DND-41 (cell line): ENCODE measurements around the gene TGFBR2.

Experiments used
- ATAC-seq: fragments of 200-7000 bp; cut with Tn5 transposase; 3 replicates; pipeline ENCODE4 v1.9.1; 2021; ENCODE audit warnings: low read depth; ENCODE audit not compliant: insufficient read depth
- DNase-seq: peaks from one replicate; pipeline ENCODE4 v3.0.0-alpha.2; 2020
- H2AFZ ChIP-seq: 2 replicates; pipeline ENCODE4 v1.6.0; 2012; ENCODE audit warnings: low read depth, low read length
- H3K27ac ChIP-seq: 2 replicates; pipeline ENCODE4 v1.5.1; 2012; ENCODE audit warnings: low read length, inconsistent platforms
- H3K27me3 ChIP-seq: fragments of 200-600 bp; sonication (generic); 2 replicates; pipeline ENCODE4 v1.6.0; 2012; ENCODE audit warnings: low read length, mild to moderate bottlenecking, inconsistent platforms; ENCODE audit not compliant: insufficient read depth, poor library complexity
- H3K36me3 ChIP-seq: 2 replicates; pipeline ENCODE4 v1.5.1; 2012; ENCODE audit warnings: low read length, inconsistent platforms; ENCODE audit not compliant: insufficient read depth
- H3K4me1 ChIP-seq: 2 replicates; pipeline ENCODE4 v1.5.1; 2012; ENCODE audit warnings: mild to moderate bottlenecking, low read length; ENCODE audit not compliant: insufficient read depth
- H3K4me2 ChIP-seq: 2 replicates; pipeline ENCODE4 v1.6.0; 2012; ENCODE audit warnings: mild to moderate bottlenecking, moderate library complexity, low read length, inconsistent platforms; ENCODE audit not compliant: insufficient read depth
- H3K4me3 ChIP-seq, 2 experiments: fragments of 200-600 bp in 1 of 2; shearing (Covaris generic) in 1 of 2; 2 replicates each; pipeline ENCODE4 v1.5.1; 2012 to 2016; ENCODE audit warnings: inconsistent platforms in 2 of 2, low read length in 2 of 2, mild to moderate bottlenecking in 2 of 2, low read depth in 1 of 2, moderate library complexity in 1 of 2
- H3K79me2 ChIP-seq: 2 replicates; pipeline ENCODE4 v1.6.0; 2012; ENCODE audit warnings: low read length, inconsistent platforms; ENCODE audit not compliant: insufficient read depth
- H3K9ac ChIP-seq: 2 replicates; pipeline ENCODE4 v1.6.0; 2012; ENCODE audit warnings: low read depth, mild to moderate bottlenecking, inconsistent platforms, low read length, moderate library complexity
- H3K9me3 ChIP-seq: 2 replicates; pipeline ENCODE4 v1.5.1; 2012; ENCODE audit warnings: low read length, moderate library complexity, mild to moderate bottlenecking, inconsistent platforms; ENCODE audit not compliant: insufficient read depth, severe bottlenecking
- H4K20me1 ChIP-seq: 2 replicates; pipeline ENCODE4 v1.6.0; 2012; ENCODE audit warnings: low read length; ENCODE audit not compliant: insufficient read depth
- CTCF ChIP-seq: IDR thresholded peaks from 2 replicates; pipeline ENCODE4 v1.5.1; 2012; ENCODE audit warnings: borderline replicate concordance, low read length, moderate library complexity, mild to moderate bottlenecking; ENCODE audit not compliant: poor library complexity, severe bottlenecking; ENCODE audit errors: extremely low read depth
- EZH2 ChIP-seq: IDR thresholded peaks from 3 replicates; pipeline ENCODE4 v1.6.1; 2012; ENCODE audit warnings: borderline replicate concordance, low read depth, mild to moderate bottlenecking, moderate library complexity, low read length, inconsistent platforms; ENCODE audit not compliant: severe bottlenecking

Gene TGFBR2

GRCh38 chr3:30659270-30660130 lies 53.1 kb downstream of the TGFBR2 start:
- ATAC-seq (no peak), DNase-seq (no peak)
- no peaks in the 10 kb centered on the region for H4K20me1 ChIP-seq
- no peaks in the 10 kb centered on the region for H3K27me3 ChIP-seq
- H3K9me3 ChIP-seq = no peaks in the 10 kb centered on the region
- H2AFZ ChIP-seq = no peak overlapping the region
- H3K9ac ChIP-seq = peak overlapping the region; percentile 47
- TF ChIP-seq EZH2 (no peak), CTCF (no peak)
- peaks cover 40% of the 10 kb centered on the region for H3K79me2 ChIP-seq
- peak overlapping the region in 1 of 2 experiments; percentile 36; a peak in 2 of 4 replicates for H3K4me3 ChIP-seq
- H3K36me3 ChIP-seq = peaks cover 51% of the 10 kb centered on the region
- peaks cover 99% of the 10 kb centered on the region for H3K4me1 ChIP-seq
- H3K27ac ChIP-seq = peak overlapping the region; percentile 85
- peak overlapping the region; percentile 62 for H3K4me2 ChIP-seq

- Histone ChIP-seq H3K4me2 (no peak overlapping the region), H3K4me3 (no peak overlapping the region), H3K27ac (no peak overlapping the region; the same call in 1 of the 2 replicates), H2AFZ (no peak overlapping the region), H3K36me3 (peaks cover 45% of the 10 kb centered on the region), H3K4me1 (peaks cover 99% of the 10 kb centered on the region), H3K9ac (no peak overlapping the region), H3K27me3 (no peaks in the 10 kb centered on the region), H3K9me3 (no peaks in the 10 kb centered on the region), H4K20me1 (no peaks in the 10 kb centered on the region), H3K79me2 (peaks cover 36% of the 10 kb centered on the region)
- ATAC-seq = no peak
- DNase-seq = no peak
- TF ChIP-seq EZH2 = no peak
- no peak for TF ChIP-seq CTCF
These were observed 53.7 kb downstream of the TGFBR2 start for GRCh38 chr3:30660136-30660535.

GRCh38 chr3:30660656-30661055 lies 54.3 kb downstream of the TGFBR2 start:
- Histone ChIP-seq H3K4me3 (no peak overlapping the region), H3K4me2 (no peak overlapping the region), H3K79me2 (peaks cover 36% of the 10 kb centered on the region), H4K20me1 (no peaks in the 10 kb centered on the region), H3K9ac (no peak overlapping the region), H3K4me1 (peaks cover 99% of the 10 kb centered on the region), H3K9me3 (no peaks in the 10 kb centered on the region), H3K27me3 (no peaks in the 10 kb centered on the region), H3K27ac (peak overlapping the region; percentile 34), H3K36me3 (peaks cover 39% of the 10 kb centered on the region), H2AFZ (no peak overlapping the region)
- TF ChIP-seq EZH2 = no peak
- no peak for TF ChIP-seq CTCF
- ATAC-seq (no peak), DNase-seq (no peak)
